Measurements from ENCODE around the gene PTPRD. TPM values are rescaled to one million over a fixed set of nuclear protein-coding genes. Genes with fewer than 3 reads are reported as not detected.

The PTPRD gene
- total and polyA plus RNA-seq, 2 experiments from 2014 or later: 11.5 to 58.0 TPM

DNA sequence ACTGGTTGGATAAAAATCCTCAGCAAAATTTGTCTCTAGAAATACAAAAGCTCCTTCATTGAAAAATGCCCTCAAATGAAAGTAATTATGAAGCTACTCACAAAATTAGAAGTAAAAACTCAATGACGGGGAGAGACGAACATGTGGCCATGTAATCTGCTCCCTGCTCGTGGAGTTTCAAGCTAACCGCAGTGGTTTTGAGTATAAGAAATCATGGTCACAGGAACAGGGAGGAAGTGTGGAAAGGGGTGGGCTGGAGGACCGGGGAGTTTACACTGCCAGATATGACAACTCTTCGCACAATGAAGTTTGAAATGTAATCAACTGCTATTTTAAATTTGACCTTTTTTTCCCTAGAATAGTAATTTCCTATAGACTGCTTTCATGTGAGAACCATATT is 2047.8 kb downstream of the PTPRD start:
- no peak overlapping the region for H3K4me2 ChIP-seq
- H3K79me2 ChIP-seq (replicated peaks; ENCODE audit: insufficient read depth): no peaks in the 10 kb centered on the region
- H3K4me1 ChIP-seq (ENCODE audit: insufficient read depth): peaks cover 8% of the 10 kb centered on the region
- H3K36me3 Mint-ChIP-seq (ENCODE audit: low read depth): no peaks in the 10 kb centered on the region
- no peaks in the 10 kb centered on the region for H4K20me1 ChIP-seq (replicated peaks; ENCODE audit: insufficient read depth)
- no peaks in the 10 kb centered on the region for H3K27me3 ChIP-seq (ENCODE audit: insufficient read depth)
- peaks cover 4% of the 10 kb centered on the region for H3K27me3 Mint-ChIP-seq (ENCODE audit: insufficient read depth, low read depth, poor library complexity)
- peaks cover 13% of the 10 kb centered on the region for H3K4me1 Mint-ChIP-seq
- no peaks in the 10 kb centered on the region for H3K9me3 Mint-ChIP-seq
- no peaks in the 10 kb centered on the region for H3K36me3 ChIP-seq (ENCODE audit: insufficient read depth)
- TF ChIP-seq NANOG (IDR thresholded peaks at IDR 0.05; ENCODE audit: borderline replicate concordance): no peak
- TF ChIP-seq EZH2 (IDR thresholded peaks at IDR 0.05; ENCODE audit: low read depth, unreplicated experiment): no peak
- no peak for TF ChIP-seq ZNF331 (CRISPR knock-in tag; IDR thresholded peaks at IDR 0.05; ENCODE audit: low read depth)
- TF ChIP-seq, protein P1, sequence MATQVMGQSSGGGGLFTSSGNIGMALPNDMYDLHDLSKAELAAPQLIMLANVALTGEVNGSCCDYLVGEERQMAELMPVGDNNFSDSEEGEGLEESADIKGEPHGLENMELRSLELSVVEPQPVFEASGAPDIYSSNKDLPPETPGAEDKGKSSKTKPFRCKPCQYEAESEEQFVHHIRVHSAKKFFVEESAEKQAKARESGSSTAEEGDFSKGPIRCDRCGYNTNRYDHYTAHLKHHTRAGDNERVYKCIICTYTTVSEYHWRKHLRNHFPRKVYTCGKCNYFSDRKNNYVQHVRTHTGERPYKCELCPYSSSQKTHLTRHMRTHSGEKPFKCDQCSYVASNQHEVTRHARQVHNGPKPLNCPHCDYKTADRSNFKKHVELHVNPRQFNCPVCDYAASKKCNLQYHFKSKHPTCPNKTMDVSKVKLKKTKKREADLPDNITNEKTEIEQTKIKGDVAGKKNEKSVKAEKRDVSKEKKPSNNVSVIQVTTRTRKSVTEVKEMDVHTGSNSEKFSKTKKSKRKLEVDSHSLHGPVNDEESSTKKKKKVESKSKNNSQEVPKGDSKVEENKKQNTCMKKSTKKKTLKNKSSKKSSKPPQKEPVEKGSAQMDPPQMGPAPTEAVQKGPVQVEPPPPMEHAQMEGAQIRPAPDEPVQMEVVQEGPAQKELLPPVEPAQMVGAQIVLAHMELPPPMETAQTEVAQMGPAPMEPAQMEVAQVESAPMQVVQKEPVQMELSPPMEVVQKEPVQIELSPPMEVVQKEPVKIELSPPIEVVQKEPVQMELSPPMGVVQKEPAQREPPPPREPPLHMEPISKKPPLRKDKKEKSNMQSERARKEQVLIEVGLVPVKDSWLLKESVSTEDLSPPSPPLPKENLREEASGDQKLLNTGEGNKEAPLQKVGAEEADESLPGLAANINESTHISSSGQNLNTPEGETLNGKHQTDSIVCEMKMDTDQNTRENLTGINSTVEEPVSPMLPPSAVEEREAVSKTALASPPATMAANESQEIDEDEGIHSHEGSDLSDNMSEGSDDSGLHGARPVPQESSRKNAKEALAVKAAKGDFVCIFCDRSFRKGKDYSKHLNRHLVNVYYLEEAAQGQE (IDR thresholded peaks at IDR 0.05; ENCODE audit: unreplicated experiment): no peak
- TF ChIP-seq ZNF462 (CRISPR knock-in tag; IDR thresholded peaks at IDR 0.05): no peak
- TF ChIP-seq, protein P2, sequence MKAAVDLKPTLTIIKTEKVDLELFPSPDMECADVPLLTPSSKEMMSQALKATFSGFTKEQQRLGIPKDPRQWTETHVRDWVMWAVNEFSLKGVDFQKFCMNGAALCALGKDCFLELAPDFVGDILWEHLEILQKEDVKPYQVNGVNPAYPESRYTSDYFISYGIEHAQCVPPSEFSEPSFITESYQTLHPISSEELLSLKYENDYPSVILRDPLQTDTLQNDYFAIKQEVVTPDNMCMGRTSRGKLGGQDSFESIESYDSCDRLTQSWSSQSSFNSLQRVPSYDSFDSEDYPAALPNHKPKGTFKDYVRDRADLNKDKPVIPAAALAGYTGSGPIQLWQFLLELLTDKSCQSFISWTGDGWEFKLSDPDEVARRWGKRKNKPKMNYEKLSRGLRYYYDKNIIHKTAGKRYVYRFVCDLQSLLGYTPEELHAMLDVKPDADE (IDR thresholded peaks at IDR 0.05): no peak
- no peak for TF ChIP-seq ZNF114 (CRISPR knock-in tag; IDR thresholded peaks at IDR 0.05)
- no peak for TF ChIP-seq STAT1 (IDR thresholded peaks at IDR 0.05; ENCODE audit: unreplicated experiment)
- no peak for DNase-seq (ENCODE audit: low spot score)
- H3K4me3 Mint-ChIP-seq: no peak overlapping the region
- no peak overlapping the region for H3K27ac Mint-ChIP-seq
- no peak overlapping the region for H3K4me3 ChIP-seq
- H3F3A ChIP-seq (replicated peaks; ENCODE audit: low read depth): no peaks in the 10 kb centered on the region
- no peak for ATAC-seq
- no peak overlapping the region for H3K27ac ChIP-seq (ENCODE audit: low read depth)
- no peak overlapping the region for H2AFZ ChIP-seq
- no peaks in the 10 kb centered on the region for H3K9me2 ChIP-seq (ENCODE audit: insufficient read depth)
